ENCODE data around the gene STEAP4.

DNA sequence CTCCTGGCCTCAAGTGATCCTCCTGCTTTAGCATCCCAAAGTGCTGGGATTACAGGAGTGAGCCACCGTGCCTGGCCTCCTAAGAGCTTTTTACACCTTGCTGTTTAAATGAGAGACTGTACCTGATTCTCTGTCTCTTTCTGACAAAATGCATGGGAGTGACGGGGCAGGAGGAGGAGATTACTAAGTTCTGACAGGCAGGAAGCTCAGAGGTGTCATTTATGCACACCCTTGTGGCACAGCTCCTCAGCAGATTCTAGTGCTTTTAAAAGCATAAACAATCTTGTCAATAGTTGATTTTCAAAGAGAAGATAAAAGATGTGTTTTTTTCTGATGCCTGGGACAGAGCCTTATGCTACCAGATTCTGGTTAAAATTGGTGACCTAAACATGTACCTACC, 39.7 kb upstream of the STEAP4 start:
- TF ChIP-seq, protein P1, sequence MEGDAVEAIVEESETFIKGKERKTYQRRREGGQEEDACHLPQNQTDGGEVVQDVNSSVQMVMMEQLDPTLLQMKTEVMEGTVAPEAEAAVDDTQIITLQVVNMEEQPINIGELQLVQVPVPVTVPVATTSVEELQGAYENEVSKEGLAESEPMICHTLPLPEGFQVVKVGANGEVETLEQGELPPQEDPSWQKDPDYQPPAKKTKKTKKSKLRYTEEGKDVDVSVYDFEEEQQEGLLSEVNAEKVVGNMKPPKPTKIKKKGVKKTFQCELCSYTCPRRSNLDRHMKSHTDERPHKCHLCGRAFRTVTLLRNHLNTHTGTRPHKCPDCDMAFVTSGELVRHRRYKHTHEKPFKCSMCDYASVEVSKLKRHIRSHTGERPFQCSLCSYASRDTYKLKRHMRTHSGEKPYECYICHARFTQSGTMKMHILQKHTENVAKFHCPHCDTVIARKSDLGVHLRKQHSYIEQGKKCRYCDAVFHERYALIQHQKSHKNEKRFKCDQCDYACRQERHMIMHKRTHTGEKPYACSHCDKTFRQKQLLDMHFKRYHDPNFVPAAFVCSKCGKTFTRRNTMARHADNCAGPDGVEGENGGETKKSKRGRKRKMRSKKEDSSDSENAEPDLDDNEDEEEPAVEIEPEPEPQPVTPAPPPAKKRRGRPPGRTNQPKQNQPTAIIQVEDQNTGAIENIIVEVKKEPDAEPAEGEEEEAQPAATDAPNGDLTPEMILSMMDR (IDR thresholded peaks at IDR 0.05) = no peak
- no peak for TF ChIP-seq POLR2A (IDR thresholded peaks at IDR 0.05)
